Endothelial cell of umbilical vein (primary cell): ENCODE measurements around the gene ACSF3. TPM values are rescaled to one million over a fixed set of nuclear protein-coding genes. Genes with fewer than 3 reads are reported as not detected.
"Not testable (repeated sequence)": the region's sequence is repeated elsewhere in the genome, so short reads cannot be mapped to it uniquely, and the experiment has no call there.

Experiments
- BruUV-seq: library from RNA; stranded (reverse); fragments of 400-500 nt; replicated peaks from 2 replicates; lab custom pipeline; 2021; lab: Mats Ljungman, UMichigan
- CTCF ChIA-PET: fragments of 300-600, 350-600 bp; sonication (Branson Sonifier 250); formaldehyde crosslinking; loops from one replicate; lab custom pipeline; 2021; ENCODE audit warnings: antibody characterized with exemption, inconsistent platforms; lab: Charles Lee
- POLR2A ChIA-PET: fragments of 300-600, 350-600 bp; sonication (Branson Sonifier 250); formaldehyde crosslinking; loops from one replicate; lab custom pipeline; 2021; ENCODE audit warnings: antibody characterized with exemption, inconsistent platforms; lab: Charles Lee
- DNase-seq: peaks from one replicate; pipeline ENCODE4 v3.0.0-alpha.2; 2011; ENCODE audit warnings: low read depth, low spot score
- FAIRE-seq: peaks from 2 replicates; lab custom pipeline; 2011; peaks lifted over from hg19 to GRCh38; lab: Jason Lieb, UNC
- H2AFZ ChIP-seq: 2 replicates; pipeline ENCODE4 v1.6.0; 2012; ENCODE audit warnings: low read depth, low read length, control low read depth, inconsistent platforms
- H3K27ac ChIP-seq: 2 replicates; pipeline ENCODE4 v1.5.1; 2011; ENCODE audit warnings: low read depth, mild to moderate bottlenecking, control low read depth, low read length, moderate library complexity; ENCODE audit not compliant: insufficient read depth
- H3K27me3 ChIP-seq, 2 experiments: 2 replicates each; pipeline versions ENCODE4 v1.6.0 to v1.6.1; 2011; ENCODE audit warnings: low read length in 2 of 2, mixed read lengths in 1 of 2; ENCODE audit not compliant: control insufficient read depth in 2 of 2, insufficient read depth in 2 of 2
- H3K36me3 ChIP-seq, 2 experiments: 2 replicates in 1 of 2; 3 replicates in 1 of 2; pipeline ENCODE4 v1.5.1; 2011; ENCODE audit warnings: low read length in 2 of 2, mild to moderate bottlenecking in 1 of 2, moderate library complexity in 1 of 2; ENCODE audit not compliant: control insufficient read depth in 2 of 2, insufficient read depth in 2 of 2; ENCODE audit errors: extremely low read depth in 1 of 2
- H3K4me1 ChIP-seq: 3 replicates; pipeline ENCODE4 v1.5.1; 2011; ENCODE audit warnings: mild to moderate bottlenecking, low read length; ENCODE audit not compliant: control insufficient read depth, insufficient read depth; ENCODE audit errors: extremely low read depth
- H3K4me2 ChIP-seq: 2 replicates; pipeline ENCODE4 v1.6.1; 2011; ENCODE audit warnings: low read length, control low read depth, mixed read lengths; ENCODE audit not compliant: insufficient read depth
- H3K4me3 ChIP-seq, 3 experiments: fragments of 200-600 bp in 1 of 3; sonication (generic), shearing (Covaris generic) in 1 of 3; replicated peaks in 1 of 3; 2 replicates each; pipeline ENCODE4 v1.5.1; 2011 to 2016; ENCODE audit warnings: control low read depth in 3 of 3, low read length in 3 of 3, mild to moderate bottlenecking in 2 of 3, inconsistent platforms in 1 of 3, low read depth in 1 of 3, moderate library complexity in 1 of 3; ENCODE audit not compliant: insufficient read depth in 1 of 3
- H3K79me2 ChIP-seq: 2 replicates; pipeline ENCODE4 v1.6.0; 2012; ENCODE audit warnings: low read length, inconsistent platforms; ENCODE audit not compliant: control insufficient read depth, insufficient read depth
- H3K9ac ChIP-seq: replicated peaks from 2 replicates; pipeline ENCODE3; 2011; ENCODE audit warnings: low read length, control low read depth; ENCODE audit not compliant: insufficient read depth; ENCODE audit errors: extremely low read depth
- H3K9me1 ChIP-seq: replicated peaks from 3 replicates; pipeline ENCODE4 v1.6.0; 2011; ENCODE audit warnings: mild to moderate bottlenecking, low read length; ENCODE audit not compliant: control insufficient read depth, insufficient read depth; ENCODE audit errors: extremely low read depth
- H3K9me3 ChIP-seq: replicated peaks from 2 replicates; pipeline ENCODE4 v1.5.1; 2012; ENCODE audit warnings: low read length, inconsistent platforms; ENCODE audit not compliant: control insufficient read depth, insufficient read depth
- H4K20me1 ChIP-seq: replicated peaks from 2 replicates; pipeline ENCODE3; 2011; ENCODE audit warnings: mild to moderate bottlenecking, low read length; ENCODE audit not compliant: control insufficient read depth, insufficient read depth; ENCODE audit errors: extremely low read depth
- EZH2 ChIP-seq: IDR thresholded peaks from 2 replicates; pipeline ENCODE4 v1.6.1; 2012; ENCODE audit warnings: borderline replicate concordance, low read depth, mild to moderate bottlenecking, moderate library complexity, low read length, inconsistent platforms; ENCODE audit not compliant: severe bottlenecking
- GATA2 ChIP-seq: IDR thresholded peaks from 2 replicates; pipeline ENCODE4 v1.7.0; 2011; ENCODE audit warnings: low read depth, mild to moderate bottlenecking, moderate library complexity, mixed read lengths, low read length; ENCODE audit not compliant: insufficient read length, insufficient read depth
- dilution Hi-C: fragments of 300-500 bp; cut with MboI; formaldehyde crosslinking; loops from one replicate; pipeline ENCODE4 v1.15.0; 2019; ENCODE audit warnings: low sequenced_read_pairs; ENCODE audit not compliant: extremely low pct_ligation_motif_present
- intact Hi-C: fragments of 100-400 bp; cut with micrococcal nuclease; formaldehyde crosslinking; loops from one replicate; pipeline ENCODE4 v1.10.0; 2022
- polyA plus RNA-seq, 4 experiments: library from polyadenylated mRNA; depleted of rRNA in 3 of 4; stranded (reverse) in 3 of 4; unstranded in 1 of 4; fragments of >200 nt; gene quantifications; 2 replicates each; pipeline versions ENCODE4 v1.2.1 to v1.2.3, GENCODE V29; 2011 to 2012; ENCODE audit warnings: missing spikeins in 1 of 4
- total RNA-seq: library from RNA; stranded (reverse); gene quantifications from 2 replicates; pipeline ENCODE4 v1.2.3, GENCODE V29; 2021
- TF ChIP-seq, protein P1 (sequence below), 2 donors: IDR thresholded peaks; 1 replicate in 1 of 2; 2 replicates in 1 of 2; pipeline ENCODE4 v1.5.1; 2011; ENCODE audit warnings: low read length in 2 of 2, mild to moderate bottlenecking in 2 of 2, moderate library complexity in 2 of 2, control low read depth in 1 of 2, inconsistent platforms in 1 of 2, low read depth in 1 of 2; ENCODE audit not compliant: insufficient read depth in 1 of 2; ENCODE audit errors: extremely low read depth in 1 of 2

The ACSF3 gene
- total and polyA plus RNA-seq, 2 donors (not counting 3 experiments of a cell fraction or from before 2014, with no cell fraction given): 18.6 to 33.2 TPM

DNA sequence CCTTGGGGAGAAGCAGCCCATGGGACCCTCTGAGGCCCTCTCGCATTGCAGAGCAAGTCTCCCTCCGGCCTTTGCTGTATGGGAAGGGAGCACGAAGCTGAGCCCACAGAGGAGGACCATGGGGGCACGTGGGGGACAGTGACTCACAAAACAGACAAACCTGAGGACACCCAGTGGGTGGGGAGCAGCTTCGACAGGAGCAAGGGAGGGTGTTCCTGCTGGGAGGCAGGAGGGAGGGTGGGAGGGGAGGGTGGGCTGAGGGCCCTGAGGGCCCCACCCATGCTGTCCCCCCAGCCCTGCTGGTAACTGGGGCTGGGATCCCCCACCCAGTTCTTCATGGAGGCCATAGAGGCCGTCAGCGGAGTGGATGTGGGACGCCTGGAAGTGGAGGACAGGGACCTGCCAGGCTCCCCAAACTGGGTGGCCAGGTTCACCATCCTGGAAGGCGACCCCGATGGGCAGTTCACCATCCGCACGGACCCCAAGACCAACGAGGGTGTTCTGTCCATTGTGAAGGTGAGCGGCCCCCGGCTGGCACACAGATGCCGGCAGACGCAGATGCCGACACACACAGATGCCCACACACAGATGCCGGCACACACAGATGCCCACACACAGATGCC lies 94.2 kb downstream of the ACSF3 start:
- peaks cover 0 to 4% of the 10 kb centered on the region in 2 experiments for H3K27me3 ChIP-seq
- H3K4me1 ChIP-seq: no peaks in the 10 kb centered on the region
- no peak overlapping the region for H3K4me3 ChIP-seq
- no peak overlapping the region for H3K4me2 ChIP-seq
- no peaks in the 10 kb centered on the region for H4K20me1 ChIP-seq
- no peak for FAIRE-seq
- H3K36me3 ChIP-seq: no peaks in the 10 kb centered on the region
- no peak for DNase-seq
- H2AFZ ChIP-seq: no peak overlapping the region
- H3K27ac ChIP-seq: no peak overlapping the region
- H3K9me1 ChIP-seq: no peaks in the 10 kb centered on the region
- dilution Hi-C loops (no loop called here), intact Hi-C loops (no loop called here)
- BruUV-seq: no TSS peak
- POLR2A ChIA-PET: no interaction called here
- no peaks in the 10 kb centered on the region for H3K9me3 ChIP-seq
- TF ChIP-seq GATA2: no peak
- TF ChIP-seq, protein P1, sequence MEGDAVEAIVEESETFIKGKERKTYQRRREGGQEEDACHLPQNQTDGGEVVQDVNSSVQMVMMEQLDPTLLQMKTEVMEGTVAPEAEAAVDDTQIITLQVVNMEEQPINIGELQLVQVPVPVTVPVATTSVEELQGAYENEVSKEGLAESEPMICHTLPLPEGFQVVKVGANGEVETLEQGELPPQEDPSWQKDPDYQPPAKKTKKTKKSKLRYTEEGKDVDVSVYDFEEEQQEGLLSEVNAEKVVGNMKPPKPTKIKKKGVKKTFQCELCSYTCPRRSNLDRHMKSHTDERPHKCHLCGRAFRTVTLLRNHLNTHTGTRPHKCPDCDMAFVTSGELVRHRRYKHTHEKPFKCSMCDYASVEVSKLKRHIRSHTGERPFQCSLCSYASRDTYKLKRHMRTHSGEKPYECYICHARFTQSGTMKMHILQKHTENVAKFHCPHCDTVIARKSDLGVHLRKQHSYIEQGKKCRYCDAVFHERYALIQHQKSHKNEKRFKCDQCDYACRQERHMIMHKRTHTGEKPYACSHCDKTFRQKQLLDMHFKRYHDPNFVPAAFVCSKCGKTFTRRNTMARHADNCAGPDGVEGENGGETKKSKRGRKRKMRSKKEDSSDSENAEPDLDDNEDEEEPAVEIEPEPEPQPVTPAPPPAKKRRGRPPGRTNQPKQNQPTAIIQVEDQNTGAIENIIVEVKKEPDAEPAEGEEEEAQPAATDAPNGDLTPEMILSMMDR (IDR thresholded peaks at IDR 0.05; ENCODE audit: extremely low read depth in 1 of 2, insufficient read depth in 1 of 2, low read depth in 1 of 2, low read length in 2 of 2): no peak
- no peak for TF ChIP-seq EZH2
- no peak overlapping the region for H3K9ac ChIP-seq
- CTCF ChIA-PET: interaction anchor here (0.5 kb wide), 1 partner anchor 253 kb away, joined by 3 read pairs; no protein-coding TSS in a partner anchor
- no peaks in the 10 kb centered on the region for H3K79me2 ChIP-seq

GRCh38 chr16:89188471-89189357 lies 95.1 kb downstream of the ACSF3 start:
- H3K4me3 ChIP-seq, H3K36me3 ChIP-seq, BruUV-seq, intact Hi-C loops, H4K20me1 ChIP-seq, H3K79me2 ChIP-seq, dilution Hi-C loops, H3K9me3 ChIP-seq, H3K9ac ChIP-seq, POLR2A ChIA-PET, H3K9me1 ChIP-seq, H3K27ac ChIP-seq, CTCF ChIA-PET, H2AFZ ChIP-seq, H3K4me1 ChIP-seq, DNase-seq, FAIRE-seq, H3K27me3 ChIP-seq, H3K4me2 ChIP-seq: not testable (repeated sequence)
